Tibial nerve (tissue), 4 donors: ENCODE measurements around the gene PLA1A. TPM values are rescaled to one million over a fixed set of nuclear protein-coding genes. Genes with fewer than 3 reads are reported as not detected.

Experiments used
- DNase-seq, 2 donors: peaks; one replicate each; pipeline ENCODE4 v3.0.0-alpha.2; 2019; ENCODE audit warnings: low spot score in 2 of 2
- H3K27ac ChIP-seq, 4 donors: fragments of 200-600 bp; sonication (generic) in 3 of 4; one replicate each; pipeline ENCODE4 v1.5.1; 2017 to 2019; ENCODE audit warnings: mild to moderate bottlenecking in 1 of 4
- H3K27me3 ChIP-seq, 2 donors: fragments of 200-600 bp; sonication (generic) in 1 of 2; one replicate each; pipeline versions ENCODE4 v1.5.1 to v1.6.0; 2017 to 2019
- H3K36me3 ChIP-seq, 3 donors: fragments of 200-600 bp; sonication (generic); one replicate each; pipeline ENCODE4 v1.5.1; 2018 to 2019
- H3K4me1 ChIP-seq, 4 donors: fragments of 200-600 bp; sonication (generic) in 3 of 4; one replicate each; pipeline ENCODE4 v1.5.1; 2017 to 2019
- H3K4me3 ChIP-seq, 4 donors: fragments of 200-600 bp; sonication (generic) in 3 of 4; one replicate each; pipeline ENCODE4 v1.5.1; 2017 to 2019; ENCODE audit warnings: mild to moderate bottlenecking in 1 of 4, moderate library complexity in 1 of 4
- H3K9me3 ChIP-seq, 4 donors: fragments of 200-600 bp; sonication (generic) in 3 of 4; one replicate each; pipeline ENCODE4 v1.5.1; 2017 to 2019
- CTCF ChIP-seq, 5 experiments: fragments of 200-600 bp in 3 of 5; fragments of 450-650 bp in 2 of 5; sonication (generic) in 3 of 5; IDR thresholded peaks; one replicate each; pipeline ENCODE4 v1.5.1; 2016 to 2019; ENCODE audit warnings: antibody characterized with exemption in 5 of 5, mild to moderate bottlenecking in 3 of 5, moderate library complexity in 2 of 5
- EP300 ChIP-seq, 2 donors: sonication (generic); formaldehyde crosslinking; IDR thresholded peaks; one replicate each; pipeline ENCODE4 v1.6.1; 2017; ENCODE audit warnings: antibody characterized with exemption in 2 of 2, mild to moderate bottlenecking in 1 of 2
- POLR2A ChIP-seq, 2 donors: fragments of 450-650 bp; IDR thresholded peaks; one replicate each; pipeline ENCODE4 v1.6.1; 2017; ENCODE audit warnings: antibody characterized with exemption in 2 of 2, mild to moderate bottlenecking in 2 of 2, moderate library complexity in 2 of 2
- WGBS, 2 donors: methylation state at CpG; one replicate each; pipeline ENCODE4 v1.1.5; 2018; 5-methylcytosine and 5-hydroxymethylcytosine counted together
- total RNA-seq, 4 donors: library from RNA; depleted of rRNA; stranded (reverse); fragments of >200 nt; gene quantifications; one replicate each; pipeline ENCODE4 v1.1.0, GENCODE V29; 2016

Gene PLA1A
- total RNA-seq, 4 donors from 2014 or later = 2.5 to 12.0 (median 3.9) TPM; not detected in 1

GRCh38 chr3:119616056-119616455 is 18.4 kb downstream of the PLA1A start:
- Histone ChIP-seq H3K9me3 (peaks cover 0 to 2% (median 0%) of the 10 kb centered on the region in 4 donors), H3K36me3 (no peaks in the 10 kb centered on the region), H3K27me3 (no peaks in the 10 kb centered on the region), H3K27ac (no peak overlapping the region), H3K4me1 (no peaks in the 10 kb centered on the region), H3K4me3 (no peak overlapping the region)
- 84 to 100% methylated on average over 4 of the region's 4 CpGs for WGBS, 2 donors
- TF ChIP-seq EP300 (IDR thresholded peaks at IDR 0.05) (no peak), POLR2A (IDR thresholded peaks at IDR 0.05) (no peak), CTCF (IDR thresholded peaks at IDR 0.05) (no peak)
- DNase-seq = no peak

- no peak overlapping the region for H3K27ac ChIP-seq
- TF ChIP-seq POLR2A (IDR thresholded peaks at IDR 0.05) (no peak), EP300 (IDR thresholded peaks at IDR 0.05) (no peak), CTCF (IDR thresholded peaks at IDR 0.05) (no peak)
- H3K4me3 ChIP-seq = no peak overlapping the region
- no peak for DNase-seq
- H3K9me3 ChIP-seq = no peaks in the 10 kb centered on the region
- WGBS, 2 donors = 69 to 77% methylated on average over 7 of the region's 7 CpGs
- no peaks in the 10 kb centered on the region for H3K27me3 ChIP-seq
- no peaks in the 10 kb centered on the region for H3K36me3 ChIP-seq
- no peaks in the 10 kb centered on the region for H3K4me1 ChIP-seq
Measured at GRCh38 chr3:119619094-119619493, 21.4 kb downstream of the PLA1A start.

DNA sequence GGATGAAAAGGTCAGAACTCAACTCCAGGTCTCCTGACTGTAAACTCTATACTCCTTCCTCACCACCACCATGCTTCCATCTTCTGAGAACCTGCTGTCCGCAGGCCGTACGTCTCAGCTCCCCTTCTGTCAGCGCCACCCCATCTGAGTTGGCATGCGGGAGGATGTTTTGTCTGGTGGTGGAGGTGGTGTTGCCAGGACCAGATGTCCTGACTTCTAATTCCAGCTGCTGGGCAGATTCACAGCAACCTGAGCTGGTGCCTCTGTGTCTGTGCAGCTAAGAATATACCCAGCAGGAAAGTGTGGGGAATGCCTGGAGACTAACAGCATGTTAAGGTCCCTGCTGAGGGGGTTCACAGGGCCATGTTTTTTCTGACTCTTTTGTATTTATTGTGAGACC is 23.2 kb downstream of the PLA1A start:
- Histone ChIP-seq H3K36me3 (no peaks in the 10 kb centered on the region), H3K4me1 (peaks cover 0 to under 1% (median 0%) of the 10 kb centered on the region in 4 donors), H3K27ac (no peak overlapping the region), H3K9me3 (no peaks in the 10 kb centered on the region), H3K27me3 (no peaks in the 10 kb centered on the region), H3K4me3 (no peak overlapping the region)
- TF ChIP-seq POLR2A (IDR thresholded peaks at IDR 0.05) (no peak), EP300 (IDR thresholded peaks at IDR 0.05) (no peak), CTCF (IDR thresholded peaks at IDR 0.05) (no peak)
- WGBS, 2 donors = 94 to 95% methylated on average over 5 of the region's 5 CpGs
- DNase-seq = no peak

DNA sequence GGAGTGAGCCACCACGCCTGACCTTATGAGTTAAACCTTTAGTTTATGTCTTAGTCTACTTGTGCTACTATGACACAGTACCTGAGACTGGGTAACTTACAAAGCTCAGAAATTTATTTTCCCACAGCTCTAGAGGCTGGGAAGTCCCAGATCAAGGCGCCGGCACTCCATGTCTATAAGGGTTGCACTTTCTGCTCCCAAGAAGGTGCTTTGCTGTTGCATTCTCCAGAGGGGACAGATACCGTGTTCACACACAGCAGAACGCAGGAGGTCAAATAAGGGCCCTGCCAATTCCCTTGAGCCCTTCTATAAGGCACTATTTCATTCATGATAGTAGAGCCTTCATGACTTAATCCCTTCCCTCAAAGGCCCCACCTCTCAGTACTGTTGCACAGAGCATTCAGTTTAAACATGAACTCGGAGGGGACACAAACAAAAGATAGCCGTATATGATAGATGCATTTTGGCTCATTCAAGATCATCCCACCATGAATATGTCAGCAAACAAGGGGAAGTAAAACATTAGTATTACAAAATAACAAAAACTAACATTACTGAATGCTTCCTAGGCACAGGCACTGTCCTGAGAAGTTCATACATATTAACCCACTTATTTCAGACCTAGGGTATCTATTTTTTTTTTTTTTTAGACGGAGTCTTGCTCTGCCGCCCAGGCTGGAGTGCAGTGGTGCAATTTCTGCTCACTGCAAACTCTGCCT is 26.5 kb downstream of the PLA1A start:
- TF ChIP-seq POLR2A (IDR thresholded peaks at IDR 0.05) (no peak), EP300 (IDR thresholded peaks at IDR 0.05) (no peak), CTCF (IDR thresholded peaks at IDR 0.05) (no peak)

GRCh38 chr3:119625451-119626153 is 27.9 kb downstream of the PLA1A start:
- Histone ChIP-seq H3K36me3 (no peaks in the 10 kb centered on the region), H3K27ac (peak overlapping the region in 1 of 4 donors; percentile 87), H3K4me3 (no peak overlapping the region), H3K27me3 (no peaks in the 10 kb centered on the region), H3K4me1 (peaks cover 0 to 40% (median 24%) of the 10 kb centered on the region in 4 donors), H3K9me3 (no peaks in the 10 kb centered on the region)
- 76 to 79% methylated on average over 8 of the region's 8 CpGs for WGBS, 2 donors
- TF ChIP-seq EP300 (IDR thresholded peaks at IDR 0.05) (no peak), CTCF (IDR thresholded peaks at IDR 0.05) (no peak), POLR2A (IDR thresholded peaks at IDR 0.05) (no peak)
- DNase-seq = no peak

More for the DNA sequence above, 26.5 kb downstream of the PLA1A start:
- Histone ChIP-seq H3K36me3 (no peaks in the 10 kb centered on the region), H3K4me1 (peaks cover 0 to 29% (median 20%) of the 10 kb centered on the region in 4 donors), H3K27me3 (no peaks in the 10 kb centered on the region), H3K9me3 (no peaks in the 10 kb centered on the region), H3K4me3 (no peak overlapping the region), H3K27ac (no peak overlapping the region)
- 81 to 84% methylated on average over 9 of the region's 9 CpGs for WGBS, 2 donors
- DNase-seq = no peak
